Motor neuron (in vitro differentiated cells): ENCODE results near the gene MAPK12. TPM values are rescaled to one million over a fixed set of nuclear protein-coding genes. Genes with fewer than 3 reads are reported as not detected.

Experiments used
- total RNA-seq, 8 experiments: library from RNA; unstranded; fragments of 300-600 nt; gene quantifications; 2 replicates each; pipeline versions ENCODE4 v1.2.3 to v1.2.4, GENCODE V29; 2022

The MAPK12 gene
- total RNA-seq, 8 experiments from 2014 or later: 8.8 to 34.7 (median 22.7) TPM

Other genes starting within 250 kb of the MAPK12 start
- gene IL17REL, start 248.9 kb downstream of the MAPK12 start, total RNA-seq: under 1 TPM in 5 of 8 experiments, not detected in 3; 0.07 to 0.47 (median 0.20) TPM
- gene TTLL8, start 203.4 kb downstream of the MAPK12 start, total RNA-seq: under 1 TPM in 2 of 8 experiments, not detected in 6; 0.09 to 0.17 TPM
- gene MLC1, start 176.3 kb downstream of the MAPK12 start, total RNA-seq: 10 to 100 TPM in 1 of 8 experiments, 1 to 10 TPM in 1, under 1 TPM in 6; 0.10 to 85.3 (median 0.28) TPM
- gene MOV10L1, start 171.7 kb downstream of the MAPK12 start, total RNA-seq: 1 to 10 TPM in 1 of 8 experiments, under 1 TPM in 7; 0.11 to 2.9 (median 0.45) TPM
- gene PANX2, start 91.0 kb downstream of the MAPK12 start, total RNA-seq: 1 to 10 TPM in 7 of 8 experiments, under 1 TPM in 1; 0.97 to 4.7 (median 1.9) TPM
- 10 to 100 TPM in 6 of 8 experiments, 1 to 10 TPM in 2; 8.2 to 37.4 (median 12.5) TPM for gene TRABD, start 75.8 kb downstream of the MAPK12 start, total RNA-seq
- gene SELENOO, start 60.7 kb downstream of the MAPK12 start, total RNA-seq: 10 to 100 TPM in 5 of 8 experiments, 1 to 10 TPM in 3; 7.5 to 32.8 (median 11.2) TPM
- 10 to 100 TPM; 14.4 to 52.6 (median 20.1) TPM for gene TUBGCP6, start 16.7 kb downstream of the MAPK12 start, total RNA-seq
- gene HDAC10, start 10.4 kb downstream of the MAPK12 start, total RNA-seq: 10 to 100 TPM in 7 of 8 experiments, 1 to 10 TPM in 1; 9.0 to 46.4 (median 16.2) TPM
- gene MAPK11, start 8.7 kb upstream of the MAPK12 start, total RNA-seq: 10 to 100 TPM in 5 of 8 experiments, 1 to 10 TPM in 3; 2.6 to 26.7 (median 15.9) TPM
- 100 to 1,000 TPM in 1 of 8 experiments, 10 to 100 TPM in 7; 36.8 to 104 (median 59.6) TPM for gene PLXNB2, start 46.0 kb upstream of the MAPK12 start, total RNA-seq
- 10 to 100 TPM in 4 of 8 experiments, 1 to 10 TPM in 4; 1.7 to 15.3 (median 10.6) TPM for gene DENND6B, start 65.3 kb upstream of the MAPK12 start, total RNA-seq
- 10 to 100 TPM; 25.1 to 75.6 (median 40.4) TPM for gene PPP6R2, start 81.6 kb upstream of the MAPK12 start, total RNA-seq
- 10 to 100 TPM; 37.5 to 94.4 (median 60.3) TPM for gene SBF1, start 213.4 kb upstream of the MAPK12 start, total RNA-seq
- gene ADM2, start 219.9 kb upstream of the MAPK12 start, total RNA-seq: 1 to 10 TPM in 5 of 8 experiments, under 1 TPM in 3; 0.09 to 7.6 (median 1.2) TPM
- gene MIOX, start 225.2 kb upstream of the MAPK12 start, total RNA-seq: under 1 TPM in 4 of 8 experiments, not detected in 4; 0.13 to 0.52 (median 0.36) TPM
- 10 to 100 TPM; 20.2 to 44.9 (median 39.9) TPM for gene LMF2, start 246.0 kb upstream of the MAPK12 start, total RNA-seq
- gene NCAPH2, start 246.5 kb upstream of the MAPK12 start, total RNA-seq: 10 to 100 TPM; 12.1 to 59.7 (median 39.5) TPM